ENCODE data around the gene VWC2L.

GRCh38 chr2:214492608-214493007 is 81.8 kb downstream of the VWC2L start:
- no peak for TF ChIP-seq POLR2A (IDR thresholded peaks at IDR 0.05)
- no peak for TF ChIP-seq CTCF (IDR thresholded peaks at IDR 0.05 in 8 of 11, conservative IDR thresholded peaks at IDR 0.05 in 3 of 11)
- TF ChIP-seq POLR2AphosphoS5 (IDR thresholded peaks at IDR 0.05), result no peak

Measured in spleen (tissue), 7 donors.